HG03460 (cell line): ENCODE data around the gene KRTAP25-1.

ENCODE experiments used
- ATAC-seq: cut with Tn5 transposase; IDR thresholded peaks from one replicate; pipeline ENCODE4 v1.9.1; 2021; ENCODE audit not compliant: unreplicated experiment

Gene KRTAP25-1

DNA sequence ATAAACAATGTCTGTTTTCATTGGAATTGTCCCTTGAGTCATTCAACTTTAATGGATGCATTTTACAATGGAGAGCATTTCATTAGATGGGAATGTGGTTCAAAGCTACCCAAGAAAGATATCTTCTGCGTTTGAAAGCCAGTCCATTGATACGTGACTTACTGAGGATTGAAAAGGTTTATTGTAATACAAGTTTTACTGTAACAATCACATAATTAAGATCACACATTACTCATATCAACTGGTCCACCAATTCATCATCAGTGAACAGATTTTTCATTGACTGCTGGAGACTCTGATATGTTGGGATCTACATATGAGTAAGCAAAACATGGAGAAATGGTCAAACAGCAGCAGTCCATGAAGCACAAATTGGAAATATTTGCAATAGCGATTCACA, 39.4 kb downstream of the KRTAP25-1 start:
- no peak for ATAC-seq

DNA sequence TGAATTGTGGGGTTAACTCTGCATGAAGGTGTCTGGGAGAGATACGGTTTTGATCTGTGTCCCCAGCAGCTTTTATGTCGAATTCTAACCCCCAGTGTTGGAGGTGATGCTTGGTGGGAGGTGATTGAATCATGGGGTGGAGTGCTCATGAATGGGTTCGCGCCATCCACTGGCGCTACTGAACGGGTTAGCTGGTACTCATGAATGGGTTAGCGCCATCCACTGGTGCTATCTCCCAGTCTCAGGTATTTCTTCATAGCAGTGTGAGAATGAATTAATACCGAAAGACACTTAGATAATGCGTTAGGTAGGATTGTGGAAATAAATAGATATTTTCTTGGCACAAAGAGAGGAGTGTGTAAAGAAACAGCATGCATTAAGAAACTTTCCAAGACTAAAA, 40.5 kb downstream of the KRTAP25-1 start:
- ATAC-seq, result no peak

DNA sequence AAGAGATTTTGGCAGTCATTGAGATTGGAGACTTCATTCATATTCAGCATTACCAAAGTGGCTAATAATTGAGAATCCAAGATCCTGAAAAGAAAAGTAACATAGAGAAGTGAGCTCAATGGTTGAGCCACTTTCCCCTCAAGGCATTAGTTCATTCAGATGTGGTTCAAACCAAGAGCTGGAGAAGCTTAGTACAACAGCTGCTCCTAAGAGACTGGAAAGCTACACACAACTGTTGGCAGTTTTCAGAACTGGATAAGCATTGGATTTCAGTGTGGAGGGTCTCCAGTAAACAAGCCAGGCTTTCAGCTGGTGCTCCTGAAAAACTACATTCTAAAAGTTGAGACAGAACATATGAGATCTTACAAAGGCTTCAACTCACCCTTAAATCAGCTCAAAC, 44.3 kb downstream of the KRTAP25-1 start:
- no peak for ATAC-seq

GRCh38 chr21:30243691-30244090, 45.6 kb downstream of the KRTAP25-1 start:
- ATAC-seq, result no peak

GRCh38 chr21:30240661-30241060, 48.7 kb downstream of the KRTAP25-1 start:
- no peak for ATAC-seq
